Renal cortex interstitium (tissue), 11 donors: ENCODE results near the gene CPSF3. TPM values are rescaled to one million over a fixed set of nuclear protein-coding genes. Genes with fewer than 3 reads are reported as not detected.

ENCODE experiments used
- DNase-seq, 11 donors: peaks; one replicate each; pipeline ENCODE4 v3.0.0-alpha.2; 2013; ENCODE audit warnings: low read depth in 9 of 11, low spot score in 4 of 11; ENCODE audit errors: extremely low read depth in 1 of 11
- polyA plus RNA-seq, 3 donors: library from polyadenylated mRNA; unstranded; fragments of 120-200 nt; gene quantifications; one replicate each; pipeline ENCODE4 v1.2.1, GENCODE V29; 2013; ENCODE audit not compliant: insufficient read length in 3 of 3

Gene CPSF3
- polyA plus RNA-seq, 3 donors: 47.0 to 66.0 (median 55.3) TPM

DNA sequence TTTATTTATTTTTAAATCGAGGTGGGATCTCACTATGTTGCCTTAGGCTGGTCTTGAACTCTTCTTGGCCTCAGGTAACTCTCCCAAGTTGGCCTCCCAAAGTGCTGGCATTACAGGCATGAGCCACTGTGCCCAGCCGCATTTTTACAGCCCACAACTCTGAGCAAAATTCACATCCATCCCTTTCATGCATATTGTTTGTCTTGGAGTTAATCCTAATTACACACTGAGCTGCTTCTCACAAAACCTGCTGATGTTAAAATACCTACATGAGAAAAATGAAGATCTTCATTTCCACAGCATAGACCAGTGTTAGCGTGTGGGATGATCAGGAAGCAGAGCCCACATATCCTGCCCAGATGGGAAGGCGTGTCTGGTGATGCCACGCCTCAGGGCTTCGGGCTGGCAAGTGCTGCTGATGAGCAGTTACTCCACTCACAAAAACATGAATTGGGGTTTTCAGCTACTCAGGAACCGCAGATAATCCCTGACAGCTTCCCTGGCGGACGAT, 14.8 kb upstream of the CPSF3 start:
- DNase-seq: peak in 1 of 11 donors; percentile 37

DNA sequence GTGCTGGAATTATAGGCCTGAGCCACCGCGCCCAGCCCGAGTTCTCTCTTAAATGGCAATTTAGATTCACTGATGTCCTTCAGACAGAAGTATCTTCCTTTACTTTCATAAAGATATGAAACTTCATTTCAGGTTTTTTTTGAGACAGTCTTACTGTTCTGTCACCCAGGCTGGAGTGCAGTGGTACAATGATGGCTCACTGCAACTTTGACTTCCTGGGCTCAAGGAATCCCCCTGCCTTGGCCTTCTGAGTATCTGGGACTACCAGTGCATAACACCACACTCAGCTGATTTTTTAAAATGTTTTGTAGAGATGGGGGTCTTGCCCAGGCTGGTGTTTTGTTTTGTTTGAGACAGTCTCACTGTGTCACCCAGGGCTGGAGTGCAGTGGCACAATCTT, 13.3 kb upstream of the CPSF3 start:
- no peak for DNase-seq

- DNase-seq: no peak
Measured at GRCh38 chr2:9412781-9413180, 10.7 kb upstream of the CPSF3 start.

GRCh38 chr2:9415516-9416169, 7.8 kb upstream of the CPSF3 start:
- DNase-seq: no peak

DNA sequence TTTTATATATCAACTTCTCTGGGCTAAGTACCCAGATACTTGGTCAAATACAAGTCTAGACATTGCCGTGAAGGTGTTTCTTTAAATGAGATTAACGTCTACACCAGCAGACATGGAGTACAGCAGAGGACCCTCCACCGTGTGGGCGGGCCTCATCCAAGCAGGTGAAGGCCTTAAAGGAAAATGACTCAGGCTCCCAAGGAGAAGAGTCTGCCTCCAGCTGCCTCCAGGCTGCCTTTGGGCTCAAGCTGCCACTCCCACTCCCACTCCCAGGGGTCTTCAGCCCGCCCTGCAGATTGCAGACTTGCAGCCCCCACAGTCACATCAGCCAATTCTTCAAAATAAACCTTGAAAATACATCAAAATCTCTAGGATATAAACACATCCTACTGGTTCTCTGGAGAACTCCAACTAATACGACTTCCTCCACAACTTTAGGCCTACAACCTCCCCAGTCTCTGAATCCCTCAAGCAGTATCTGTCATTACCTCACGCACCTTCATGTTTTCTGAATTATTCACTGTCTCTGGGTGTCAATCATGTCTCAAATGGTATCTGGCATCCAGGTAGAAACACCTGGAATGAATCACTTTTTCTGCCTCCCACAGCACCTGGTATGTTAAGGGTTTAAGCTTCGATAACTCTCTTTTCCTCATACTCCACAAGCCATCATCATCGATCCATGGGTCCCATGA, 7.0 kb upstream of the CPSF3 start:
- DNase-seq: no peak

GRCh38 chr2:9416962-9417316, 6.5 kb upstream of the CPSF3 start:
- DNase-seq: no peak

- peak in 1 of 11 donors; percentile 7 for DNase-seq
Measured at GRCh38 chr2:9417725-9418124, 5.7 kb upstream of the CPSF3 start.

- DNase-seq: no peak
Measured at GRCh38 chr2:9418746-9419145, 4.7 kb upstream of the CPSF3 start.

GRCh38 chr2:9419541-9419940, 3.9 kb upstream of the CPSF3 start:
- no peak for DNase-seq

DNA sequence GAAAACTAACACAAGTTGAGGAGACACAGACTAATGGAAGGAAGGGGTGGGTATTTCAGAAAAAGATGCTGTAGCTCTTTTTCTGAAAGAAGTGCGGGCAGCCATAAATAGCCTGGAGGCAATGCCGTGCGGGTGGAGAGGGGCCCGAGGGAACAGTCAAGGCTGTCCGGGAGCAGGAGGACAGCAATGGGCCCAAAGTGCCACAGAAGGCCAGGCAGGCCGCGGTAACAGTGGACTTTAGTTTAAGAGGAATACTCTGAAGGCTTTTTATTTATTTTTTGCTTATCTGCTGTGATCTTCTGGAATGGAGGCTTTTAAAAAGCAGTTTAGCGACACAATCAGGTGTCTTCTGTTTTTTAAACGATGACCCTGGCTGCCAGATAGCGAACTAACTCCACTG, 3.0 kb upstream of the CPSF3 start:
- DNase-seq: no peak

DNA sequence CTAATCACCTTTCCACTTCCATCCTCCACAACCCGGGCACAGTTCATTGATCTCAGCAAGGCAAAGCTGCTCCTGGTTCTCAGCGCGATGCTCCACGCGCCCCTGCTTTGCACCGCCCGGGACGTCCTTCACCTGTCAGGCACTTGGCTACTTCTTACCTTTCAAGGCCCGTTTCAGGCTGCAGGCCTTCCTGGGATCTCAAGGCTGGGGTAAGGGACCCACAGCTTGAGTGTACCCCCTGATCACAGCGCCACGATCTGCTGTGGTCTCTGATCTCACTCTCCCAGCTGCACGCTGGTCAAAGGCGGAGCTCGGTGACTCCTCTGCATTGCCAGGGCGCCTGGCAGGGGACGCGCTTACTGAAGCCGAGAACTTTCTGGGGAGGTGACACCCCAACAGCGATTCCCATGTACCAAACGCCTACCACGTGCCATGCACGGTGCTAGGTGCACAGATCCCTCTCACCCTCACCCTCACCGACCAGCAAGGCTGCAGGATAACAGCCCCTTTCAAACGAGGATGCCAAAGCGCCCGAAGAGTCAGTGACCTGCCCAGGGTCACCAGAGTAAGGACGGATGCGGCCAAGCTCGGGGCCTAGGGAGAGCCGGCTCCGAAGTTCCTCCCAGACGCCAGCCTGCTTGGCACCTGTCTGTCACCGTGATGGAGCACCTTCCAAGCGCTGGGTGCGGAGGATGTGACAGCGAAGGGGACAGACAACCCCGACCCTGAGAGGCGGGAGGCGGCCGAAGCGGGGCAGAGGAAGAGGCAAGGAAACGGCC, 944 bp upstream of the CPSF3 start:
- peak in 2 of 11 donors; percentile 7 to 12 for DNase-seq

DNA sequence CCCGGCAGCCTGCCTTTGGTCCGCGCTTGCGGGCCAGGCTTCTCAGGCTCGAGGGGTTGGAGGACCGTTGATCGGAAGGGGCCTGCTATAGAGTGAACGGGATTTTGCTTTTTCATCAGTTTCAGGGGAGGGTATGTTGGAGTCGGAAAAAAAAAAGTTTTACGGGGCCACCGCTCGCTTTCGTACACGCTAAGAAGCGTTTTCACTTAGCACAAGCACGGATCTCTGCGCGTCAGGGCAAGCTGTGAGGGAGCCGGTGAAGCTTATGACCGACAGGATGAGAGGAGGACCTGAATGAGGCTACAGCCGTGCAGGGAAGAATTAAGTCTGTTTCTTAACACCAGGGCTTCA, 443 bp downstream of the CPSF3 start:
- DNase-seq: peak in 1 of 11 donors; percentile 21

GRCh38 chr2:9424447-9425164, 1.2 kb downstream of the CPSF3 start:
- no peak for DNase-seq

DNA sequence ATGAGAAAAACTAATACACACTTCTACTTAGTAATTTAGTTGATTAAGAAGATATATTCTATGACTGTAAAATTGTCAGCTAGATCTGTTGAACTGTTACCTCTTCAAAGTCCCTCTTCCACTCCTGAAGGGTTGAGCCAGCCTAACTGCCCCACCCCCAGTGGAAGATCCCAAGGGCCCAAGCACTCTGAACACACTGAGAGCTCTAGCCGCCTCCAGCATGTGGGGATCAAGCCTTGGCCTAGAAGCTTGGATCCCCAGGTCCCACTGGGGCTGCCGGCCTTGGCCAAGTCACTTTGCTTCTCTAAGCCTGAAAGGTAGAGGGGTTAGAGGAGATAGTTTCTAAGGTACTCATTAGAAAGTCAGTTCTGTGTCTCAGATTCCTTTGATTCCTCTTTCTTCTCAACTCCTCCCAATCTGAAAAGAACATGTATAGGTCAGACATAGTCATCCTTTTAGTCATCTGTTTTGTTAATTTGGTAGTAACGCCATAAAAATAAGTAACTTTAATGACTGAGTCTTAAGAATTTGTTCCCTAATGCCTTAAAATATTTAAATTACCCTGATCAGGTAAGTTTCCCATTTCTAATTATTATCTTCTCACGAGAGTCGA, 5.6 kb downstream of the CPSF3 start:
- DNase-seq: no peak

DNA sequence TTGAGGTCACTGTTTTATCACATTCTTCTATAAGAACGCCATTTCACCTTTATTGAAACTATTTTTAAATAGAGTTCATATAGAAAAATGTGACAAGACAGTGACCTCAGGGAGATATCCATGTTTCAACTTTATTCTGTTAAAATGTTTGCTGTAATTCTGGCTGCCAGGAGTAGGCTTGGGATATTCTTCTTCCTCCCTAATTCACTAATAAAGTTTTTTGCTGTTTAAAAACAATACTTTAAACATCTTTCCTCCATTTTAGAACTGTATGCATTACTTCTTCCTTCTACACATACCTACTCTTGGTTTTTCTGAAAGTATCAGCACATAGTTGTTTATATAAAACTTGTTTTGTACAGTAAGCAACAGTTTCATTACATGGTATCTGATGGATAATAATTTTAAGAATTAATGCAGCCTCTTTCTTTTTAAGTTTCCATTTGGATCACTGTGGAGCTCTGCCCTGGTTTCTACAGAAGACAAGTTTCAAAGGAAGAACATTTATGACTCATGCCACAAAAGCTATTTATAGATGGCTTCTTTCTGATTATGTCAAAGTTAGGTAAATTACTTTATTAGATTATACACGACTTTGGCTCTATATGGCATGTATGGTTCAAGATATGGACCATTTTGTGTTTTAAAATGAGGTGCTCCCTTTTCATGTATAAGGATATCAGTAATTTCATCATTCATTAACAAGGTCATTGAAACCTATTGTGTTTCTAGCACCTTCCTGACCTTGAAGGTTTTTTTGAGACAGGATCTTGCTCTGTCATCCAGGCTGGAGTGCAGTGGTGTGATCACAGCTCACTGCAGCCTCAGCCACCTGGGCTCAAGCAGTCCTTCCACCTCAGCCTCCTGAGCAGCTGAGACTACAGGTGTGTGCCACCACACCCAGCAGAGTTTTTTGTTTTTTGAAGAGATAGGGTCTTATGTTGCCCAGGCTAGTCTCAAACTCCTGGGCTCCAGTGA, 7.2 kb downstream of the CPSF3 start:
- no peak for DNase-seq

GRCh38 chr2:9434489-9434888, 11.0 kb downstream of the CPSF3 start:
- no peak for DNase-seq

DNA sequence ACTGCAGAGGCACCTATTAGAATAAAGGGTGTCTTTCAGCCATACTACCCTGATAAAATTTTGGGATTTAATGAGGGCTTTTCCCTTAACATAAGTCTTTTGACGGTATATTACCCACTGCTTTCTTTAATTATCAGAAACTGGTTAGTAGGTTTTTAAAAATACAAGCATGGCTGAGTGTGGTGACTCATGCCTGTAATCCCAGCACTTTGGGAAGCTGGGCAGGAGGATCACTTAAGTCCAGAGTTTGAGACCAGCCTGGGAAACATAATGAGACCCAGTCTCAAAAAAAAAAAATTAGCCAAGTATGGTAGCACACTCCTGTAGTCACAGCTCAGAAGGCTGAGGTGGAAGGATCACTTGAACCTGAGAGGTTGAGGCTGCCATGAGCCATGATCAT, 16.1 kb downstream of the CPSF3 start:
- DNase-seq: no peak
